Stimulated activated CD8-positive, alpha-beta memory T cell treated with anti-CD3 and anti-CD28 coated beads, Interleukin-7, amount 100 ng/mL, for 24 hours (primary cell): ENCODE data around the gene TFDP2.
"Not testable (repeated sequence)": the region's sequence is repeated elsewhere in the genome, so short reads cannot be mapped to it uniquely, and the experiment has no call there.

Experiments used
- DNase-seq: peaks from one replicate; pipeline ENCODE4 v3.0.0-alpha.2; 2020; ENCODE audit warnings: low read depth

TFDP2 gene, protein sequence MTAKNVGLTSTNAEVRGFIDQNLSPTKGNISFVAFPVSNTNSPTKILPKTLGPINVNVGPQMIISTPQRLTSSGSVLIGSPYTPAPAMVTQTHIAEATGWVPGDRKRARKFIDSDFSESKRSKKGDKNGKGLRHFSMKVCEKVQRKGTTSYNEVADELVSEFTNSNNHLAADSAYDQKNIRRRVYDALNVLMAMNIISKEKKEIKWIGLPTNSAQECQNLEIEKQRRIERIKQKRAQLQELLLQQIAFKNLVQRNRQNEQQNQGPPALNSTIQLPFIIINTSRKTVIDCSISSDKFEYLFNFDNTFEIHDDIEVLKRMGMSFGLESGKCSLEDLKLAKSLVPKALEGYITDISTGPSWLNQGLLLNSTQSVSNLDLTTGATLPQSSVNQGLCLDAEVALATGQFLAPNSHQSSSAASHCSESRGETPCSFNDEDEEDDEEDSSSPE

DNA sequence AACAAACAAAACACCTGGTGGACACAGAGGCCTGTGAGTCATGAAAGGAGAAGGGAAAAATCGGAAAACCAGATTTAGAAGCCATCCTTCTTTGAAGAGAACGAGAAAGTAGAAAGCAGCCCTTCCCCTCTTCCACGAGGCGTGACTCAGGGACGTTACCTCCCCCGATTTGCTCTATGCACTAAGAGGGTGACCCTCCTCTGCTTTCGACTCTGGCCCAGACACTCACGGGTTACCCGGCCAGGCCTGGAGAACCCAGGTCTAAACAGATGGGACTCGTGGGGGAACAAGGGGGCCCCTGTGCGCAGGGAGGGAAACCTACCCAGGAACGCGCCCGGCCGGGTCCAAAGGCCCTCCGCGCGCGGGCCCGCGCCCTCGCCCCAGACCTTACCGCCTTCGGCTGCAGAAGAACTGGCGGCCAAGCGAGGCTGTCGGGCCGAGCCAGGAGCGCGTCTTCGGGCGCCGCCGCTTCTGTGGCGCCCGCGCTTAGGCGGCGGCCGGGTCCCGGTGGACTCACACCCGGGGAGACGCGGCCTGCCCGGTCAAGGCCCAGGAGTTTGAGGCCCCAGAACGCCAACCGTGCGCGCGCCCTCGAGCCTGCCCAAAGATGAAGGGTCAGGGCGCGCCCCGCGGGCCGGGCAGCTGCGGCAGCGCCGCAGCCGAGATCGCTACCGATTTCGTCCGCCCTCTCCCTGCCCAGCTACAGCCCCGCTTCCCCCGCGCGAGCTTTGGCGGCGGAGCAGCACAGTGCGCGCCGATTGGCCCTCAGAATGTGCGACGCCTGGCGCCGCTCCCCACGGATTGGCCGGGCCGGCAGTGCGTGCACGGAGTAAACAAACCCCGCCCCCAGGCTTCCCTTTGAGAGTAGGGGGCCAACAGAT is at the start of gene TFDP2:
Gene TFDP2, minus strand, starts transcription at position 753 of the 881 bp plus-strand sequence. CDS start 47,795 bp downstream, outside the sequence.
- DNase-seq, result peak; percentile 69

GRCh38 chr3:142188846-142189245 is 39.5 kb upstream of the TFDP2 start:
- DNase-seq, result no peak

DNA sequence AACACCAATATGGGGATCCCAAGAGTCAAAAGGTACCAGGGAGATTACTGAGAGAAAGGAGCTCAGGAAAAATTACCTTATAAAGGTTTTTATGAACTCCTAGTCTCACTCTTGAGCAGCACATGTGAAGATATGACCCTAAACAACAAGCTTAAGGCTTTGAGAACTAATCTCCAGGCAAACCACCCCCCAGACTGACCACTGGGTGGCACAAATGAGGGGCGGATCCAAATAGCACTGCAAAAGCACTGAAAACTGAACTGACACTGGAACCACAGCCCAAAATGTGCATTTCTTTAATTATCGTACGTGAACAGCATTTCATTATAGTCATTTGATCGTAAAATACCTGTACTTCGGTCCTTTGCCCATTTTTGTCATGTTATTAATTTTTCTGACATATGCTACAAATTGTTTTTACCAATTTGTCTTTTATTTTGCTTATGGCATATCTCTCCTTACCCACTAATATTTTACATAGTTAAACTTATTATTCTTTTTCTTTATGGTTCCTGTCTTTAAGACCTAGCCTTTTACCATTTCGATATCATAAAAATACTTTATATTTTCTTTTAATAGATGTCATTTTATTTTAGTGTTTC is 31.5 kb upstream of the TFDP2 start:
- DNase-seq, result no peak

DNA sequence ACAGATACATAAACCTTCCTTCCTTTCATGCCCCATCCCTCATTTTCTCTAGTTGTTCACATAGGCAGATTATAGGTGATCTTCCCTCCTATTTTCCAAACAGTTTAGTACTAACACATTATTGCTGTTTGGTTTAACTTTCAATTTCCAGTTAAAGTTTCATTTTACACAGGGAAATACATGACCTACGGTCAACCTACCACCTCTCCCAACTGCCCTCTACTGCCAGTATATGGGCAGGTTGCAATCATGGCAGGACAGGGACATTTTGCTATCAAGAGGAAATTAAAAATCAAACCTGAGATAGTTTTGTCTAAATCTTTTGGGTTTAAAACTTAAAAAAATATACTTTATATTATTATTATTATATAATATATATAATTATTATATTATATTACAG is 26.1 kb upstream of the TFDP2 start:
- no peak for DNase-seq

DNA sequence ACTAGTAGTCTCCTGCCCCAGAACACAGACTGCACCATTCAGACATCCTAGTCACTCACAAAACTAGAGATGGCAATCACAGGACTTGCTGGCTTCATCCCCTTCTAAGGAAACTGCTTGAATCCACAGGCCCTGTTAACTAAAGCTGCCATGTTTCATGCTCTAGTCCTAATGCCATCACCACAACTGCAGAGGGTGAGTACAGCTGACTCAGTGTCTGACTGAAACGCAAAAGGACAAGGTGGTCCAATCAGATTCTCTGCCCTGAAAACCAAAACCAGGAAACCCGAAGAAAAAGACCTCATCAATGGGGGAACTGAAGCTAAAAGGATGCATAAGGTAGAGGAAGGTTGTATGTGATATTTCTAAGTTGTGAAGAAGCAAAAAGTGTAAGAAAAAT is 25.2 kb upstream of the TFDP2 start:
- DNase-seq, result no peak

DNA sequence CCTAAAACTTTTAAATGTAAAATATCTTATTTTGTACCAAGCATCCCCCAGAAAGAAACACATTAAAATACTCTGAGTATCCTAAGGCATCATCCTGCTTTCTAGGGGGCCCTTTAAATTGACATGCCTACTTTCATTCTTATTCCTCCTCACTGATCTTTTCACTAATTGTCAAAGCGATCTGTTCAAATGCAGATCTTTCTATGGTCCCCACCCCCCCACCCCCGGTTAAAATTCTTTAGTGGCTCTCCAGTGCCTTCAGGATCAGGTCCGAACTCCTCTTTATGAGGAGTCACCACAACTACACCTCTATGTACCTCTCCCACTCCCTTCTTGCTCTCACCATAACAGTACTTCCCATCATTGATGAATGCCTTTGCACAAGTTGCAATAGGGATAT is 19.2 kb upstream of the TFDP2 start:
- no peak for DNase-seq

DNA sequence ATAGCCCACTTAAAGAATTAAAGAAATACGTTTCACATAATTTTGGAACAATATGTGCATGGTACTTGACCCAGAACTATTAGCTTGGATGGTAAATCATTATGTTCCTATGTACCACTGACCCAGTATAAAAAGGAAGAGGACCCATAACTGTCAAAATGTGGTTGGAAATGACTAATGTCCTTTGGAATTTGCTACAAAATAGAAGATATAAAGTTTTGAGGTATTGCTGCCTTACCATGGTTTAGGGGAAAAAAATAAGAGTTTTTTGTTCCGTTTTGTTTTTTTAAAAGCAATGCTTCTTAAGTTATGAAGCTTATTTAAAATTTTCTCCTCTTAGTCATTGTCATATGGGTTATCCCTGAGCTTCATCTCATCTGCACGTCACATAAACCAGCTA is 15.8 kb upstream of the TFDP2 start:
- DNase-seq, result no peak

GRCh38 chr3:142159083-142159740 is 9.9 kb upstream of the TFDP2 start:
- no peak for DNase-seq

DNA sequence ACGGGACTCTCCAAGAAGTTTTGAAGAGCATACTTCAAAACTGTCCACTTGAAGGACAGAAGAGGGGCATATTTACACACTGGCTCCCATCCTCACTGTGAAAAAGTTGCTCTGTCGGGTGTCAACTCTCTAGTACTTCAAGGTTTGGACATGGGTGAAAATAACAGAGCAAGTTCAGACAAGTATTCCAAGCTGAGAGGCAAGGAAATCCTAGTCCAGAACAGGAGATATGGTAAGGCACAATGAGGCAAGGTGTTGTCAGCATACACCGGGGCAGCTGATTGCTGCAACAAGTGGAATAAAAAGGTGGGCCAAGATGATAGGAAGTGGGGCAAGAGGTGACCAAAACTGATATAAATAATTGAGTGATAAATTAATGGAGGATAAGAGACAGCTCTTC is 4.8 kb upstream of the TFDP2 start:
- DNase-seq, result no peak

DNA sequence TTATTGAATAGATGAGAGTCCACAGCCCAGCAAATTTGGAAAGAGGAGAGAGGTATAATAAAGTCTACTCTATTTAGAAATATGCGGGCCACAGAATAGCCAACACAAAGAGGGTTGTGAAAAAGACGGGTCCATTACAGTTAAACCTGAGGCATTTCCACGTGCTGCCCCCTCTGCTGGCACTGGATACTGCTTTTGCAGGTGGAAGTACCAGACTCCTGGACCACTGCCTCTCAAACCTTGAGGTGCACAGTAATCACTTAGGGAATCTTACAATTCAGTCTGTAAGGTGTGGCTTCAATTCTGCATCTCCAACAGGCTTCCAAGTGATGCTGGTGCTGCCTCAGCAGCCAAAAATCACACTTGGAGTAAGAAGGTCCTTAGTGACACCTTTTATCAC is 3.0 kb upstream of the TFDP2 start:
- no peak for DNase-seq

- no peak for DNase-seq
These were observed 2.5 kb upstream of the TFDP2 start for GRCh38 chr3:142151828-142152227.

DNA sequence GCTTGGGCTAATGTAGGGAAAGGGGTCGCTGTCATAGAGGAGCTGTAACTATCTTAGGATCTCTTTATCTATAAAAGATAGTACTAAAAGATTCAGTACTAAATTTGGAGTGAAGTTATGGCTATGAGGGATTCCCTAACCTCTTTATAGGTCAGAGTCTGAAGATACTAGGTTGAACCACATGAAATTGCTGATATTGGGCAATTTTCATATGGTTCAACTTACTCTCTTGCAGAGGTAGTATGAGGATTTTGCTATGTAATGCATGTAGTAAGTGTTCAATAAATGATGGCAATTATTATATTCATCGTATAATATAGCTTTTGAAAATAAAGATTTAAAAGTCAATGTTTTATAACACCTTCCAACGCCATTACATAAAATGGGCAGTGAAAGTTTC is 1.9 kb upstream of the TFDP2 start:
- DNase-seq, result no peak

GRCh38 chr3:142150271-142150670 is 927 bp upstream of the TFDP2 start:
- no peak for DNase-seq

DNA sequence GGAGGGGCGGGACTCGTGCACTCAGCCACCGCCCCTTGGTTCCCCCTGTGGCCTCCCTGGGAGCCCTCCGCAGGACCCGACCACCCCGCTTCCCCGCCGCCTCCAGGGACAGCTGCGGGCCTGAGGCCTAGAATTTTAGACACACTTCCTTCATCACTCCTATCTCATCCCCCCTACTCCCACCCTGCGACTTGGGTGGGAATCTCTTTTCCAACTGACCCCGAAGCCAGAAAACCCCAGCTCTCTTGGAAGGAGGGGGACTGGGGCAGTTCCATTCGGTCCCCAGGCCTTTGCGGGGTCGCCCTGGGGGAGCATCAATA is 289 bp upstream of the TFDP2 start:
- DNase-seq, result no peak

GRCh38 chr3:142148044-142148791 is 1.1 kb downstream of the TFDP2 start:
- DNase-seq, result no peak

DNA sequence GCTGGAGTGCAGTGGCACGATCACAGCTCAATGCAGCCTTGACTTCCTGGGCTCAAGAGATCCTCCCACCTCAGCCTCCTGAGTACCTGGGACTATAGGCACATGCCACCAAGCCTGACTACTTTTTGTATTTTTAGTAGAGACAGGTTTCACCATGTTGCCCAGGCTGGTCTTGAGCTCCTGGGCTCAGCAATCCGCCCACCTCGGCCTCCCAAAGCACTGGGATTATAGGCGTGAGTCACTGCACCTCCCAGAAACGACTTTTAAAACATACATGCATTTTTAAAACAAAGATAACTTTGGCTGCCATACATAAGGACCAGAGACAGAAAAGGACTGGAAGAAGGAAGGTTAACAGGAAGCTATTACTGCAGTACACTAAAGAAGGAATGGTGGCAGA is 4.8 kb downstream of the TFDP2 start:
- DNase-seq, result not testable (repeated sequence)

DNA sequence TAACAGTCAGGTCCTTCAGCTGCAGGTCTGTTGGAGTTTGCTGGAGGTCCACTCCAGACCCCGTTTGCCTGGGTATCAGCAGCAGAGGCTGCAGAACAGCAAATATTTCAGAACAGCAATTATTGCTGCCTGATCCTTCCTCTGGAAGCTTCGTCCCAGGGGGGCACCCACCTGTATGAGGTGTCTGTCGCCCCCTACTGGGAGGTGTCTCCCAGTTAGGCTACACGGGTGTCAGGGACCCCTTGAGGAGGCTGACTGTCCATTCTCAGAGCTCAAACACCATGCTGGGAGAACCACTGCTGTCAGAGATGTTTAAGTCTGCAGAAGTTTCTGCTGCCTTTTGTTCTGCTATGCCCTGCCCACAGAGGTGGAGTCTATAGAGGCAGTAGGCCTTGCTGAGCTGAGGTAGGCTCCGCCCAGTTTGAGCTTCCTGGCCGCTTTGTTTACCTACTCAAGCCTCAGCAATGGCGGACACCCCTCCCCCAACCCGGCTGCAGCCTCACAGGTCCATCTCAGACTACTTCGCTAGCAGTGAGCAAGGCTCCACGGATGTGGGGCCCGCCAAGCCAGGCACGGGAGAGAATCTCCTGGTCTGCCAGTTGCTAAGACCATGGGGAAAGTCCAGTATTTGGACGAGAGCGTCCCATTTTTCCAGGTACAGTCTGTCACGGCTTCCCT is 8.6 kb downstream of the TFDP2 start:
- DNase-seq, result not testable (repeated sequence)

GRCh38 chr3:142137089-142137488 is 12.3 kb downstream of the TFDP2 start:
- DNase-seq, result not testable (repeated sequence)

- no peak for DNase-seq
These were observed 14.5 kb downstream of the TFDP2 start for GRCh38 chr3:142134799-142135325.

GRCh38 chr3:142129516-142130171 is 19.7 kb downstream of the TFDP2 start:
- no peak for DNase-seq
